Endodermal cell (in vitro differentiated cells): Measurements from ENCODE around the gene TMEM272. TPM values are rescaled to one million over a fixed set of nuclear protein-coding genes. Genes with fewer than 3 reads are reported as not detected.

ENCODE experiments used
- DNase-seq: peaks from one replicate; pipeline ENCODE4 v3.0.0-alpha.2; 2017
- H3K27ac ChIP-seq: 2 replicates; pipeline ENCODE4 v1.5.1; 2013; ENCODE audit warnings: mild to moderate bottlenecking, low read depth, low read length, moderate library complexity
- H3K27me3 ChIP-seq: 2 replicates; pipeline ENCODE4 v1.6.1; 2013; ENCODE audit warnings: mild to moderate bottlenecking, low read length, moderate library complexity; ENCODE audit not compliant: insufficient read depth, control insufficient read depth, poor library complexity, severe bottlenecking
- H3K36me3 ChIP-seq: 2 replicates; pipeline ENCODE4 v1.7.0; 2013; ENCODE audit warnings: mild to moderate bottlenecking, low read length, moderate library complexity; ENCODE audit not compliant: control insufficient read depth, insufficient read depth
- H3K4me1 ChIP-seq: one replicate; pipeline ENCODE4 v1.7.0; 2013; ENCODE audit warnings: low read length; ENCODE audit not compliant: control insufficient read depth, insufficient read depth
- H3K4me3 ChIP-seq: 2 replicates; pipeline ENCODE4 v1.5.1; 2013; ENCODE audit warnings: mild to moderate bottlenecking, low read length, moderate library complexity
- H3K9ac ChIP-seq: 2 replicates; pipeline ENCODE4 v1.6.1; 2013; ENCODE audit warnings: mild to moderate bottlenecking, low read length, moderate library complexity; ENCODE audit not compliant: poor library complexity, severe bottlenecking; ENCODE audit errors: extremely low read depth
- H3K9me3 ChIP-seq: 2 replicates; pipeline ENCODE4 v1.6.1; 2013; ENCODE audit warnings: mild to moderate bottlenecking, low read length, moderate library complexity; ENCODE audit not compliant: control insufficient read depth
- H3K27ac Mint-ChIP-seq: 2 replicates; pipeline ENCODE4 v1.8.0; 2020; ENCODE audit warnings: mixed read lengths
- H3K27me3 Mint-ChIP-seq: 2 replicates; pipeline ENCODE4 v1.8.0; 2021; ENCODE audit warnings: mild to moderate bottlenecking, mixed read lengths; ENCODE audit not compliant: insufficient read depth
- H3K36me3 Mint-ChIP-seq: 2 replicates; pipeline ENCODE4 v1.8.0; 2020; ENCODE audit warnings: low read depth, mixed read lengths
- H3K4me1 Mint-ChIP-seq: 2 replicates; pipeline ENCODE4 v1.8.0; 2020; ENCODE audit warnings: mixed read lengths
- H3K4me3 Mint-ChIP-seq: 2 replicates; pipeline ENCODE4 v1.8.0; 2020; ENCODE audit warnings: mild to moderate bottlenecking, moderate library complexity, mixed read lengths
- H3K9me3 Mint-ChIP-seq: 2 replicates; pipeline ENCODE4 v1.8.0; 2020; ENCODE audit warnings: mild to moderate bottlenecking, mixed read lengths
- WGBS, 2 experiments: methylation state at CpG; one replicate each; pipeline versions ENCODE4 v1.1.5 to v1.1.7; 2013; ENCODE audit warnings: missing lambda C conversion rate in 2 of 2, mixed read lengths in 1 of 2; ENCODE audit not compliant: insufficient coverage in 1 of 2, insufficient read length in 1 of 2; 5-methylcytosine and 5-hydroxymethylcytosine counted together
- total RNA-seq, 2 donors: library from RNA; stranded (reverse); fragmentation: NEBNext Ultra II Directional in 1 of 2; extraction: Animal tissue kit (Norgen Biotek cat#: 25700) in 1 of 2; gene quantifications; 2 replicates in 1 of 2; 3 replicates in 1 of 2; pipeline ENCODE4 v1.2.1, GENCODE V29; 2021
- TF ChIP-seq, protein P1 (sequence below): fragments of 200-600 bp; sonication (generic); conservative IDR thresholded peaks from 2 replicates; pipeline ENCODE4 v1.5.0; 2021; ENCODE audit warnings: antibody characterized with exemption, mild to moderate bottlenecking

Gene TMEM272
- total RNA-seq, 2 donors from 2014 or later = 0.62 TPM

DNA sequence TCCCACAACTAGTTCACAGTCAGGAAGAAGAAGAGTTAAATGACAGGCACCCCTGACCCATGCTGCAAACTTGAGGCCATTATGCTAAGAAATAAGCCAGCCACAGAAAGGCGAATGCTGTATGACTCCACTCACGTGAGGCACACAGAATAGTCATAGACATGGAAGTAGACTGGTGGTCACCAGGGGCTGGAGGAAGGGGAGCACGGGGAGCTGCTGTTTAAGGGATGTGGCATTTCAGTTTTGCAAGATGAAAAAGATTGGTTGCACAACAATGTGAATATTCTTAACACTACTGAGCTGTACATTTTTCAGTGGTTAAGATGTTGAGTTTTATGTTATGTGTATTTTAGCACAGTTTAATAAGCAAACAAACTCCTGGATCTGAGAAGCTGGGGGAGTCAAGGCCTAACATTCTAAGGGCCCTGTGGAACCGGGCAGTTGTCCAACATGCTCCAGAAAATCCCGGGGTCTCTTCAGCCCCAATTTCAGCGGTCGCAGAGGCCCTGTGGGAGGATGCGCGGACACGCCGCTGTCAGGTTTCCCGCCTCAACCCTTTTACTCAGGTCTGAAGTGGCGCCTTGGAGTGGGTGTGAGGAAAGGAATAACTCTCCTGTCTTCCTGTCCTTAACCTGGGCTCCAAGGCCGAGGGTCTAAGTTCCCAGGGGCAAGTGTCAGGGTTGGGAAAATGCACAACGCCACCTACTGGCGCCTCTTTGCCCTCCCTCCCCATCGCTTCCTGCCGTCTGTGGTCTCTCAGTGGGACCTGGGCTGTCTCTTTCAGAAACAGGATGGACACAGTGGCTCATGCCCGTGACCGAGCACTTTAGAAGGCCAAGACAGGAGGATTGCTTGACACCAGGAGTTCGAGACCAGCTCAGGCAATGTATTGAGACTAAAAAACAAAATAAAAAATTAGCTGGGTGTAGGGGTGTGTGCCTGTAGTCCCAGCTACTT is 4.4 kb upstream of the TMEM272 start:
- H3K4me3 ChIP-seq = no peak overlapping the region
- Mint-ChIP-seq H3K27ac (no peak overlapping the region), H3K4me1 (peaks cover 9% of the 10 kb centered on the region), H3K27me3 (peaks cover 8% of the 10 kb centered on the region), H3K9me3 (peaks cover 11% of the 10 kb centered on the region), H3K4me3 (no peak overlapping the region), H3K36me3 (no peaks in the 10 kb centered on the region)
- peaks cover 4% of the 10 kb centered on the region for H3K4me1 ChIP-seq
- no peak overlapping the region for H3K9ac ChIP-seq
- peak; percentile 95 for DNase-seq
- H3K36me3 ChIP-seq = no peaks in the 10 kb centered on the region
- no peak overlapping the region for H3K27ac ChIP-seq
- 57 to 61% methylated on average over 12 to 21 of the region's 21 CpGs for WGBS, 2 experiments
- no peaks in the 10 kb centered on the region for H3K9me3 ChIP-seq
- H3K27me3 ChIP-seq = peaks cover 5% of the 10 kb centered on the region
- TF ChIP-seq, protein P1, sequence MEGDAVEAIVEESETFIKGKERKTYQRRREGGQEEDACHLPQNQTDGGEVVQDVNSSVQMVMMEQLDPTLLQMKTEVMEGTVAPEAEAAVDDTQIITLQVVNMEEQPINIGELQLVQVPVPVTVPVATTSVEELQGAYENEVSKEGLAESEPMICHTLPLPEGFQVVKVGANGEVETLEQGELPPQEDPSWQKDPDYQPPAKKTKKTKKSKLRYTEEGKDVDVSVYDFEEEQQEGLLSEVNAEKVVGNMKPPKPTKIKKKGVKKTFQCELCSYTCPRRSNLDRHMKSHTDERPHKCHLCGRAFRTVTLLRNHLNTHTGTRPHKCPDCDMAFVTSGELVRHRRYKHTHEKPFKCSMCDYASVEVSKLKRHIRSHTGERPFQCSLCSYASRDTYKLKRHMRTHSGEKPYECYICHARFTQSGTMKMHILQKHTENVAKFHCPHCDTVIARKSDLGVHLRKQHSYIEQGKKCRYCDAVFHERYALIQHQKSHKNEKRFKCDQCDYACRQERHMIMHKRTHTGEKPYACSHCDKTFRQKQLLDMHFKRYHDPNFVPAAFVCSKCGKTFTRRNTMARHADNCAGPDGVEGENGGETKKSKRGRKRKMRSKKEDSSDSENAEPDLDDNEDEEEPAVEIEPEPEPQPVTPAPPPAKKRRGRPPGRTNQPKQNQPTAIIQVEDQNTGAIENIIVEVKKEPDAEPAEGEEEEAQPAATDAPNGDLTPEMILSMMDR = peak; percentile 93

DNA sequence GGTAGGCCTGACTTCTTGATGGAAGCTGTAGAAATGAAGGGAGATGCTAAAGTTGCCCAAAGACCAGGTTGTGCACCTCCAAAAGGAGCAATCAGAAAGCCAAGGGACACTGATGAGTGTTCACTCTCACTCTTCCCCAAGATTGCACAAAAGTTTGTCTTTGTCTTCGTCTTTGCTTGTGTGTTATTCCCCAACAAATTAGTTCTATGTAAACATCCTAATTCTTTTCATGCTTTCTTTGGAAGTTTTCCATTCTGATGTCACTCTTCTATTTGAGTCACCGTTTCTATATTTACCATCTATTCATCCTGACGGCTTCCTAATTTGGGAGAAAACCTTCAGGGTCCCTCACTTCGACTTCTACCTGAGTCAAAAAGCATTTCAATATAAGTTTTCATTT is 3.7 kb upstream of the TMEM272 start:
- DNase-seq = no peak
- Mint-ChIP-seq H3K4me3 (no peak overlapping the region), H3K27me3 (peaks cover 4% of the 10 kb centered on the region), H3K27ac (no peak overlapping the region), H3K36me3 (no peaks in the 10 kb centered on the region), H3K4me1 (peaks cover 14% of the 10 kb centered on the region), H3K9me3 (peaks cover 11% of the 10 kb centered on the region)
- WGBS, 2 experiments = 90 to 94% methylated on average over 4 of the region's 4 CpGs
- Histone ChIP-seq H3K27ac (no peak overlapping the region), H3K4me1 (peaks cover 8% of the 10 kb centered on the region), H3K4me3 (no peak overlapping the region), H3K9ac (no peak overlapping the region), H3K9me3 (no peaks in the 10 kb centered on the region), H3K36me3 (no peaks in the 10 kb centered on the region), H3K27me3 (no peaks in the 10 kb centered on the region)
- TF ChIP-seq, protein P1 = no peak

DNA sequence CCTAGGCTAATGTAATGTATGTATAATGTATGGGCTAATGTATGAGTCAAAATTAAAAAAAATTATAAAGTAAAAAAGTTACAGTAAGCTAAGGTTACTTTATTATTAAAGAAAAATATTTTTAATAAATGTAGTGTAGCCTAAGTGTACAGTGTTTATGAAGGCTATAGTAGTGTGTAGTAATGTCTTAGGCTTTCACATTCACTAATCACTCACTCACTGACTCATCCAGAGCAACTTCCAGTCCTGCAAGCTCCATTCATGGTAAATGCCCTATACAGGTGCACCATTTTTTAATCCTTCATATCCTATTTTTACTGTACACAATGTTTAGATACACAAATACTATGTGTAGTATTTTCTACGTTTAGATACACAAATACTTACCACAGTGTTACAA is 1.8 kb upstream of the TMEM272 start:
- TF ChIP-seq, protein P1 = no peak
- no peaks in the 10 kb centered on the region for H3K36me3 ChIP-seq
- no peak overlapping the region for H3K27ac ChIP-seq
- Mint-ChIP-seq H3K27me3 (peaks cover 2% of the 10 kb centered on the region), H3K36me3 (no peaks in the 10 kb centered on the region), H3K9me3 (peaks cover 11% of the 10 kb centered on the region), H3K27ac (no peak overlapping the region), H3K4me3 (no peak overlapping the region), H3K4me1 (peaks cover 26% of the 10 kb centered on the region)
- WGBS, 2 experiments = 81 to 100% methylated on average over 1 of the region's 1 CpG
- no peak for DNase-seq
- no peaks in the 10 kb centered on the region for H3K27me3 ChIP-seq
- no peak overlapping the region for H3K4me3 ChIP-seq
- no peaks in the 10 kb centered on the region for H3K9me3 ChIP-seq
- H3K9ac ChIP-seq = no peak overlapping the region
- H3K4me1 ChIP-seq = peaks cover 9% of the 10 kb centered on the region
